Neural cell (in vitro differentiated cells): ENCODE measurements around the gene BLNK. TPM values are rescaled to one million over a fixed set of nuclear protein-coding genes. Genes with fewer than 3 reads are reported as not detected.

ENCODE experiments used
- H2AFZ ChIP-seq: fragments of 200-600, 300-800 bp; sonication (generic), shearing (Covaris generic); 2 replicates; pipeline ENCODE4 v1.6.0; 2014; ENCODE audit warnings: low read depth, mild to moderate bottlenecking, antibody characterized with exemption, low read length, moderate library complexity
- H3F3A ChIP-seq: fragments of 200-600 bp; shearing (Covaris generic); 2 replicates; pipeline ENCODE4 v1.6.1; 2016; ENCODE audit warnings: mild to moderate bottlenecking, moderate library complexity, mixed read lengths, antibody characterized with exemption, low read length; ENCODE audit not compliant: insufficient read depth, poor library complexity, severe bottlenecking
- H3K27ac ChIP-seq: fragments of 200-600, 300-800 bp; sonication (generic), shearing (Covaris generic); 2 replicates; pipeline ENCODE4 v1.5.1; 2014; ENCODE audit warnings: mild to moderate bottlenecking, low read length, moderate library complexity
- H3K27me3 ChIP-seq: fragments of 300-800, 200-600 bp; sonication (generic), shearing (Covaris generic); 2 replicates; pipeline ENCODE4 v1.6.0; 2014; ENCODE audit warnings: mild to moderate bottlenecking, low read depth, low read length, moderate library complexity; ENCODE audit not compliant: insufficient read depth
- H3K36me3 ChIP-seq: fragments of 300-800, 200-600 bp; sonication (generic), shearing (Covaris generic); 2 replicates; pipeline ENCODE4 v1.5.1; 2014; ENCODE audit warnings: mild to moderate bottlenecking, antibody characterized with exemption, low read length, moderate library complexity; ENCODE audit not compliant: insufficient read depth
- H3K4me2 ChIP-seq: fragments of 300-800, 200-600 bp; sonication (generic), shearing (Covaris generic); 2 replicates; pipeline ENCODE4 v1.6.0; 2014; ENCODE audit warnings: mild to moderate bottlenecking, low read length
- H3K4me3 ChIP-seq: fragments of 300-800, 200-600 bp; sonication (generic), shearing (Covaris generic); 2 replicates; pipeline ENCODE4 v1.5.1; 2014; ENCODE audit warnings: mild to moderate bottlenecking, low read length, moderate library complexity
- H3K79me2 ChIP-seq: fragments of 200-600 bp; shearing (Covaris generic); replicated peaks from 2 replicates; pipeline ENCODE4 v1.6.0; 2014; ENCODE audit warnings: mild to moderate bottlenecking, low read length, moderate library complexity; ENCODE audit not compliant: insufficient read depth
- H3K9ac ChIP-seq: fragments of 300-800, 200-600 bp; sonication (generic), shearing (Covaris generic); 2 replicates; pipeline ENCODE4 v1.6.1; 2016; ENCODE audit warnings: mild to moderate bottlenecking, low read length, mixed read lengths
- H3K9me2 ChIP-seq: fragments of 200-600 bp; shearing (Covaris generic); 2 replicates; pipeline ENCODE4 v1.6.1; 2016; ENCODE audit warnings: mild to moderate bottlenecking, low read length, mixed read lengths; ENCODE audit not compliant: insufficient read depth
- H3K9me3 ChIP-seq: fragments of 200-600, 300-800 bp; sonication (generic), shearing (Covaris generic); 2 replicates; pipeline ENCODE4 v1.6.1; 2016; ENCODE audit warnings: mild to moderate bottlenecking, mixed run types, low read length, moderate library complexity, mixed read lengths
- H4K20me1 ChIP-seq: fragments of 200-600 bp; shearing (Covaris generic); 2 replicates; pipeline ENCODE4 v1.6.1; 2016; ENCODE audit warnings: mild to moderate bottlenecking, mixed run types; ENCODE audit not compliant: insufficient read depth
- EP300 ChIP-seq: fragments of 450-650 bp; conservative IDR thresholded peaks from 2 replicates; pipeline ENCODE4 v1.6.1; 2014; ENCODE audit warnings: antibody characterized with exemption, mild to moderate bottlenecking, moderate library complexity; ENCODE audit not compliant: poor library complexity, severe bottlenecking
- EZH2 ChIP-seq: fragments of 200-600, 300-800 bp; shearing (Covaris generic), sonication (generic); IDR thresholded peaks from 2 replicates; pipeline ENCODE4 v1.6.1; 2014; ENCODE audit warnings: antibody characterized with exemption, low read length, borderline replicate concordance, mild to moderate bottlenecking; ENCODE audit not compliant: insufficient read depth, poor library complexity, severe bottlenecking
- MXI1 ChIP-seq: fragments of 450-650 bp; conservative IDR thresholded peaks from 2 replicates; pipeline ENCODE4 v1.6.1; 2014; ENCODE audit warnings: antibody characterized with exemption, mild to moderate bottlenecking; ENCODE audit not compliant: poor library complexity, severe bottlenecking
- POLR2AphosphoS5 ChIP-seq: IDR thresholded peaks from 2 replicates; pipeline ENCODE4 v1.6.1; 2012
- RAD21 ChIP-seq: fragments of 450-650 bp; conservative IDR thresholded peaks from 2 replicates; pipeline ENCODE4 v1.6.1; 2014; ENCODE audit warnings: antibody characterized with exemption, mild to moderate bottlenecking, moderate library complexity
- REST ChIP-seq: IDR thresholded peaks from 2 replicates; pipeline ENCODE4 v1.6.1; 2012; ENCODE audit warnings: borderline replicate concordance
- SMC3 ChIP-seq: fragments of 450-650 bp; conservative IDR thresholded peaks from 2 replicates; pipeline ENCODE4 v1.6.1; 2014; ENCODE audit warnings: antibody characterized with exemption, mild to moderate bottlenecking, moderate library complexity; ENCODE audit not compliant: poor library complexity
- TAF1 ChIP-seq: IDR thresholded peaks from 2 replicates; pipeline ENCODE4 v1.6.1; 2012; ENCODE audit warnings: low read depth
- polyA plus RNA-seq: library from polyadenylated mRNA; depleted of rRNA; stranded (reverse); fragments of >200 nt; gene quantifications from 2 replicates; pipeline ENCODE4 v1.2.3, GENCODE V29; 2014
- TF ChIP-seq, protein P1 (sequence below): fragments of 450-650 bp; IDR thresholded peaks from 2 replicates; pipeline ENCODE4 v1.5.1; 2014; ENCODE audit warnings: antibody characterized with exemption, mild to moderate bottlenecking, moderate library complexity; ENCODE audit not compliant: poor library complexity, severe bottlenecking

The BLNK gene
- polyA plus RNA-seq, 1 donor from 2014 or later, result not detected

GRCh38 chr10:96168546-96168945, 102.8 kb downstream of the BLNK start:
- Histone ChIP-seq H3K27me3 (no peaks in the 10 kb centered on the region), H3K9me2 (no peaks in the 10 kb centered on the region), H3K9me3 (no peaks in the 10 kb centered on the region), H3K4me3 (no peak overlapping the region), H3K79me2 (no peaks in the 10 kb centered on the region), H3F3A (no peaks in the 10 kb centered on the region), H3K4me2 (no peak overlapping the region), H3K9ac (no peak overlapping the region), H3K27ac (no peak overlapping the region), H2AFZ (no peak overlapping the region), H4K20me1 (no peaks in the 10 kb centered on the region), H3K36me3 (no peaks in the 10 kb centered on the region)
- TF ChIP-seq, protein P1, sequence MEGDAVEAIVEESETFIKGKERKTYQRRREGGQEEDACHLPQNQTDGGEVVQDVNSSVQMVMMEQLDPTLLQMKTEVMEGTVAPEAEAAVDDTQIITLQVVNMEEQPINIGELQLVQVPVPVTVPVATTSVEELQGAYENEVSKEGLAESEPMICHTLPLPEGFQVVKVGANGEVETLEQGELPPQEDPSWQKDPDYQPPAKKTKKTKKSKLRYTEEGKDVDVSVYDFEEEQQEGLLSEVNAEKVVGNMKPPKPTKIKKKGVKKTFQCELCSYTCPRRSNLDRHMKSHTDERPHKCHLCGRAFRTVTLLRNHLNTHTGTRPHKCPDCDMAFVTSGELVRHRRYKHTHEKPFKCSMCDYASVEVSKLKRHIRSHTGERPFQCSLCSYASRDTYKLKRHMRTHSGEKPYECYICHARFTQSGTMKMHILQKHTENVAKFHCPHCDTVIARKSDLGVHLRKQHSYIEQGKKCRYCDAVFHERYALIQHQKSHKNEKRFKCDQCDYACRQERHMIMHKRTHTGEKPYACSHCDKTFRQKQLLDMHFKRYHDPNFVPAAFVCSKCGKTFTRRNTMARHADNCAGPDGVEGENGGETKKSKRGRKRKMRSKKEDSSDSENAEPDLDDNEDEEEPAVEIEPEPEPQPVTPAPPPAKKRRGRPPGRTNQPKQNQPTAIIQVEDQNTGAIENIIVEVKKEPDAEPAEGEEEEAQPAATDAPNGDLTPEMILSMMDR, result no peak
- TF ChIP-seq EP300, result no peak
- TF ChIP-seq REST, result no peak
- TF ChIP-seq MXI1, result no peak
- no peak for TF ChIP-seq POLR2AphosphoS5
- TF ChIP-seq SMC3, result no peak
- TF ChIP-seq EZH2, result no peak

DNA sequence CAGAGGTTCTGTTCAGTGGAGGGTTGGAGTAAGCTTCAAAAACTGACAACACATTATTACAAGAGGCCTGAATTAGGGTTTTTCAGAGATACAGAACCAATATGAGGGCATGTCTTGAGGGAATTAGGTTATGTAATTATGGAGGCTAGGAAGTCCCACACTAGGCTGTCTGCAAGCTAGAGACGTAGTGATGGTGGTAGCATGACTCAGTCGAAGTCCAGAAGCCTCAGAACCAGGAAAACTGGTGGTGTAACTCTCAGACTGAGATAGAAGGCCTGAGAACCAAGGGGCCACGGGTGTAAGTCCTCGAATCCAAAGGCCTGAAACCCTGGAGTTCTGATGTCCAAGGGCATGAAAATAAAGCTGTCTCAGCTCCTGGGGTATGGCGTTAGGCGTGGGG, 105.6 kb downstream of the BLNK start:
- no peaks in the 10 kb centered on the region for H3F3A ChIP-seq
- H3K9me2 ChIP-seq, result no peaks in the 10 kb centered on the region
- no peaks in the 10 kb centered on the region for H3K79me2 ChIP-seq
- TF ChIP-seq, protein P1, result no peak
- no peak for TF ChIP-seq REST
- TF ChIP-seq MXI1, result no peak
- no peak for TF ChIP-seq EZH2
- no peak for TF ChIP-seq POLR2AphosphoS5
- no peak for TF ChIP-seq SMC3
- TF ChIP-seq RAD21, result no peak
- TF ChIP-seq TAF1, result no peak
- no peak for TF ChIP-seq EP300
- no peaks in the 10 kb centered on the region for H3K27me3 ChIP-seq
- no peak overlapping the region for H2AFZ ChIP-seq
- H3K4me3 ChIP-seq, result no peak overlapping the region
- no peak overlapping the region for H3K9ac ChIP-seq
- no peak overlapping the region for H3K4me2 ChIP-seq
- no peak overlapping the region for H3K27ac ChIP-seq
- no peaks in the 10 kb centered on the region for H4K20me1 ChIP-seq
- H3K9me3 ChIP-seq, result no peaks in the 10 kb centered on the region
- no peaks in the 10 kb centered on the region for H3K36me3 ChIP-seq
